ENCODE measurements around the gene FAM53B.

The FAM53B gene

DNA sequence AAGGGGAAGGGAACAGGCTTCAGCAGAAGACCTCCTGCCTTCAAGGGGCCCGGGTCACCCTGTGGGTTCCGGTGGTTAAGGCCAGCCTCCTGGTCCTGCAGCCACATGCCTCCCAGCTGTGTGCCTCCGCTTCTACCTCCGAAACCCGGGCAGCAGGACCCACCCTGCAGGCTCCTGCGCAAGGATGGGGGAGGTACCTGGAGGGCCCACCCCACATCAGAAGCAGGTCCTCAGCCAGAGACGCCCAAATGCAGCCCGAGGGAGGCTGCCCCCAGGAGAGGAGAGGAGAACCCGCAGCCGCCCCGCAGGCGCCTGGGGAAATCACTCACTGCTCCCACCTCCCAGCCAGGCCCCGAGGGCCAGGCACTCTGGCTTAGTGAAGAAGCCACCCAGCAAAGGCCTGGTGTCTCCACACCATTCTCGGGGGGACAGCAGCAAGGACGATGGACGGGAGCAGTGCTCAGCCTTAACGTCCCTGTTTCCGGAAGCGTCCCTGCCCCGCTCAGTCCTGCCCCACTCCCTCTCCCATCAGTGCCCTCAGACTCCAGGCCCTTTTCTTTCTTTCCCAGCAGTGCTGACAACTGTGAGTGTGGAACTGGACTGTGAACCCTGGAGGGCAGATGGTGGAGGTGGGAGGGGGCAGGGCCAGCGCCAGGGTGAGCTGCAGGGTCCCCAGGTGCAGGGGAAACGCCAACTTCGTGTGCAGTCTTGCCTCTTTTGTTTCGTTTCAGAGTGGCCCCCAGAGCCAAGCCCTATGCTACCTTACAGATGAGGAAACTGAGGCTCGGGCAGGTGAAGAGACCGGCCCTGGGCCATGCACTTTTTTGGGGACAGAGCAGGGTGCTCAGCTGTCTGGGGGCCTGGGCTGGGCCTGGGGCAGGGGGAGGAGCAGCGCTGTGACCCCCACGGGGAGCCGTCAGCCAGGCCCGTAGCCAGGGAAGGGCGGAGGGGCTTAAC lies 138.0 kb downstream of the FAM53B start:
- DNase-seq: no peak

DNA sequence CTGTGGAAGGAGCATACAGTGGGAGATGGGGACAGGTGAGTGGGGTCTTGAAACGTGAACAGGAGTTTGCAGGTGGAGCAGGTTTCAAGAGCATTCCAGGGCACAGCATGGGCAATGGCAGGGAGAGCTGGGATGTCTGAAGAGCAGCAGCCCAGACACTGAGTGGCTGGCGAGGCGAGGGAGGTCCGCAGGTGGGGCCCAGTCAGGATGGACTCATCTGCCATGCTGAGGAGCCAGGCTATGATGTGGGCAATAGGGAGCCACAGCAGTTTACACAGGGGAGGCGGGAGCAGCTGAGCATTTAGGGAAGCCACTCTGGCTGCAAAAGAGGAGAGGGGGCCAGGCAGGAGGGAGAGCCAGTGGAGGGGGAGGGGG lies 138.7 kb downstream of the FAM53B start:
- DNase-seq: no peak

DNA sequence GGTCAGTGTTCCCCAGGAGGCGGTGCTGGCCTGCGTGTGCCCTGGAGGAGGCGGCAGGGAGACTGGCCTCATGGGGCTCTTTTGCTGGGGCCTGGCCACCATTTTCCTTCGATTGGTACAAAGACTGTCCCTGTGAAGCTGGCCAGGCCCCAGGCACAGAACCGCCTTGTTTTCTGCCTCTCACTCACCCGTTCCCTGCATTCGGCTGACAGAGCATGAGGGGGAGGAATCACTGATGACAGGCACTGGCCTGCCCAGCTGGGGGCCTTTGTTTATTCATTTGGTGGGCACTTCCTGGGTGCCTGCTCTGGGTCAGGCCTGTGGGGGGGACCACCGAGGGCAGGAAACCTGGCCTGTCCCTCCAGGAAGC lies 139.2 kb downstream of the FAM53B start:
- DNase-seq: no peak

DNA sequence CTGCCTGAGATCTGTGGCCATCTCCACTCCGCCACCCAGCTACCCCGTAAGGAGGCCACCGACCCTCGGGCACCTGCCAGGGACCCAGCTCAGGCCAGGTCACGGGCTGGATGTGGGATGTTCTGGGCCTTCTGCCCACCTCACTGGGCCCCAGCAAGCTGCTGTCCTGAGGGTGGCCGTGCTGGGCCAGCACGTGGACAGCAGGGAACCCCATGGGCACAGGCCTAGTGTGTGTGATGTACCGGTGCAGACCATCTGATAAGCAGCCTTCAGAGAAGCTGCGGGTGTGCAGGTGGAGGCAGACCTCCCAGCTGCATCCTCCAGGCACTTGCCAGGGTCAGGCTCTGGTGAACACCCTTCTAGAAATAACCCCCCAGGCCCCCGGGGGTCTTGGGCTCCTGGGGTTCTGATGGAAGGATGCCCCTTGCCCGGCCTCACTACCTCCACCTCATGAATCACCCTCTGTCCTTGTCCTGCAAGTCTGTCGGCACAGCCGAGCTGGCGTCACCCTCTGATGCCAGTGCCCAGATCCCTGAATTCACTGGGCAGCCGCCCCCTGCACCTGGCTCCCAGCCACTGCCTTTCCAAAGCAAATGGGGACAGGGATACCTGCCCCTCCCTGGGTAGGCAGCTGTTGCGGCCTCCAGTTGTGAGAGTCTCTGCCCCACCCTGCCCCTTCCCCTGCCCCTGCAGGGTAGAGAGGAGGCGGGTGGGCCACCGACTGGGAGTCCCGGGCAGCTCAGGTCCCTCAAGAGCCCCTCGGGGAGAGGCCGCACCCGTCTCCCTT lies 139.8 kb downstream of the FAM53B start:
- no peak for DNase-seq

DNA sequence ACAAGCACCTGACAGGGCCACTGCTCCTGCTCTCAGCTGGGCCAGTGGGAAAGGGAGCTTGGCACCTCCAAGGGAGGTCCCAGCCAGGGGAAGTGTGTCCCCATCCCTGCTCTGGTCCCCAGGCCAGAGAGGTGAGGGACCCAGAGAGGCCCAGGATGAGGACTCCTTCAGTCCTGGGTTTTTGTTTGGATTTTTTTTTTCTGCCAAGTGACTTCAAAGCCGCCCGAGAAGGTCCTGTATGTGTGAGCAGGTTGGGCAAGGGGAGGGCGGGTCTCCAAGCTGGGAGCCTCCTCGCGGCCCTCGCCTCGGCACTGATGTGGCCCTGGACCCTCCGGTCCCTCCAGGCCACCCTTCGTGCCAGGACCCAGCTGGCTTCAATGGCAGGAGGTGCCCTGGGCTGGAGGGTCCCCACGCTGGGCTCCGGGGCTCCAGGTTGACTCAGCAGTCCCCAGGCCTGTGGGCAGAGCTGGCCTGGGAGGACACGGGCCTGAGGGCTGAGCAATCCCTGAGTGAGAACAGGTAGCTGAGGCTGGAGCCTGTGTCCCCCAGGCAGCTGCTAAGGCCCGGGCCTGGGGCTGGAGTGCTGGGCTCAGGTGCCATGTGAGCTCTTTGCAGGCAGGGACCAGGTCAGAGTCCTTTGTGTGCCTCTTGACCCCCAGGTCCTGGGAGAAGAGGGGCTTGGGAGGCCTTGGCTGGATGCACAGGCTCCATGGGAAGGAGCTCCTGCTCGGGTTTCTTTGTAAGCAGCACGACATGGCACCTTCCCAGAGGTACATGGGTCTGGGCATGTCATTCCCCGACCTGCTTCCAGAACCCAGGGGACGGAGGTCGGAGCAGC lies 140.6 kb downstream of the FAM53B start:
- no peak for DNase-seq

DNA sequence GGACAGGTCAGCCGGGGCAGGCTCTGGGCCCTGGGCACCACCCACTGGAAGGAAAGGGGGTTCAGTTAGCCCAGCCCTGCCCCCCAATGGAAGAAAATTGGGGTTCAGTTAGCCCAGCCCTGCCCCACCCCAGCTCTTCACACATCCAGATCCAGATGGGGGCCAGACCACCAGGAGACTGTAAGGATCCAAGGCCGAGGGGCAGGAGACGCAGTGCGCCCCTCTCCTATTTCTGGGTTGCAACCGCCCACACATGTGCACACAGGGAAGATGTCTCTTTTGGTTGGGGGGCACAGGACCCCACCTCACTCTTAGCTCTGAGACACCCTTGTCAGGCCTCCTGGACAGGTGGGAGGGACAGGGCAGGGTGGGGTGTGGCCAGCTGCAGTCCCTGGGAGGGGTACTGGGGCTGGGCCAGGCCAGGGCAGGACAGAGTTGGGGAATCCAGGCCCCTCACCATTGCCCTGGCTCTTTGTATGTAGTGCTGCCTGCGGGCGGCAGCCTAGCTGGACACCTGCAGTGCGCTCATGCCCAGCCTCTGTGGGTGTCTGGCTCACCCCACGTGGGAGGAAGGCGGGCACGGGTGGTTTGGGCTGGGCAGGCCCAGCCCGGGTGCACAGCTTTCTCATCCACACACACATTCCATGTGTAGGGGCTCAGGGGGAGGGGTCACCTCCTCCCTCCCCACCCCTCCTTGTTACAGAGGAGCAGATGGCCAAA lies 141.4 kb downstream of the FAM53B start:
- DNase-seq: no peak

DNA sequence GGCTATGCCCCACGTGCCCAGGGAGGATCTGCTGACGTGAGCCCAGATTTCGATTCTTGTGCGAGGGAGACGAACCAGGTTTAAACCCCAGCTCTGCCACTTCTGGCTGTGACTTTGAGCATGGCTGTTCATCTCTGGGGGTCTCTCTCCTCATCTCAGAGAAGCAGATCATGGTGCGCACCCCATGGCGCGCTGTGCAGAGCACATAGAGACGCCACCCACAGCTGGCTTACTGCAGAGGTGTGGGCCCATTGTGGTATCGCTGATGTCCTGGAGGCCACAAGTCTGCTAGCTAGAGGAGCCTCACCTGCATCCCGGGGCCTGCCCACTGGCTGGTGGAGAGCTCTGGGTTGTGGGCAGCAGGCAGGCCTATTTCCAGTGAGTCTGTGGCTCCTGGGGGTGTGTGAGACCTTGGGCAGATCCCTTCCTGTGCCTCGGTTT lies 142.0 kb downstream of the FAM53B start:
- DNase-seq: no peak

DNA sequence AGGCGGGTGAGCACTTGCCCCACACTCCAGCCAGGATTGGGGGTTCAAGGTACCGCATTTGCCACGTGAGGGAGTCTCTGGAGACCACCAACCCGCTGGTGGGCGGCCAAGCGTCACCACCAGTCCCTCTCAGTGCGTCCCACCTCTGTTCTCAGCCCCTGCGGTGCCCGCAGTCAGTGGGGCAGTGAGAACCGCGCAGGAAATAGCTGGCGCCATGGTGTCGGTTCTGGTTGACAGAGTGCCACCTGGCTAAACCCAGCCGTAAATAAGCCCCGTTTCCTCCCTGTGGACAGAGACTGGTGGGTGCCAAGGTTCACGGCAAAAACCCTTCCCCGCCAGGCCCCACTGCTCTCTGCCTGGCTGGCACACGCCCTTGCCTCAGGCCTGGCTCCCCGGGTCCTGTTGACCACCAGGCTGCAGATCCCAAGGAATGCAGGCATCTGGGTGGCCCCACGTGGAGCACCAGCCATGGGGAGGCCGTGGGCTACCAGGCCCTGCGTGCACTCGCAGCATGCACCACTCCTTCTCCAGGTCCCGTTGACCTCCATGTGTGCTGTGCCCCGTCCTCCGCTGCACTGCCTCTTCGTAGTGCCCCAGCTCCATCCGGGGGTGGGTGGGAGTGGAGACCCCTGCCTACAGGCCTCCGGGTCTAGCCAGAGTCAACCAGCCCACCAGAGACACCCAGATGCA lies 142.6 kb downstream of the FAM53B start:
- DNase-seq: no peak

DNA sequence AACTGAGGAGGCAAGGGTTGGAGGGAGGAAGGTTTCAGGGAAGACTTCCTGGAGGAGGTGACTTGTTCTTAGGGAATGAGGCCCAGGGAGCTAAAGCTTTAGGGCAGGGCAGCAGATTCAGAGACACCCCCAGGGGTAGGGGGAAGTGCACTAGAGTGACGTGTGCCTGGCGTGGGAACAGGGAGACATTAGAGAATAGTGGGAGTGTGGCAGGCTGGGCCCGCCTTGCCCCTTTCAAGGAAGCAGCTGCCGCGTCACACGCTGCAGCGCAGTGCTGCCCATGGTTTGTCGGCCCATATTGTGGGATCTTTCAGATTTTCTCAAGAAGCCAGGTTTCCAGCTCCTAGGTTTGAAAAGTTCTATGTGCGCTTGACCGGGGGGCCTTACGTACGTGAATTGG lies 143.2 kb downstream of the FAM53B start:
- DNase-seq: no peak

DNA sequence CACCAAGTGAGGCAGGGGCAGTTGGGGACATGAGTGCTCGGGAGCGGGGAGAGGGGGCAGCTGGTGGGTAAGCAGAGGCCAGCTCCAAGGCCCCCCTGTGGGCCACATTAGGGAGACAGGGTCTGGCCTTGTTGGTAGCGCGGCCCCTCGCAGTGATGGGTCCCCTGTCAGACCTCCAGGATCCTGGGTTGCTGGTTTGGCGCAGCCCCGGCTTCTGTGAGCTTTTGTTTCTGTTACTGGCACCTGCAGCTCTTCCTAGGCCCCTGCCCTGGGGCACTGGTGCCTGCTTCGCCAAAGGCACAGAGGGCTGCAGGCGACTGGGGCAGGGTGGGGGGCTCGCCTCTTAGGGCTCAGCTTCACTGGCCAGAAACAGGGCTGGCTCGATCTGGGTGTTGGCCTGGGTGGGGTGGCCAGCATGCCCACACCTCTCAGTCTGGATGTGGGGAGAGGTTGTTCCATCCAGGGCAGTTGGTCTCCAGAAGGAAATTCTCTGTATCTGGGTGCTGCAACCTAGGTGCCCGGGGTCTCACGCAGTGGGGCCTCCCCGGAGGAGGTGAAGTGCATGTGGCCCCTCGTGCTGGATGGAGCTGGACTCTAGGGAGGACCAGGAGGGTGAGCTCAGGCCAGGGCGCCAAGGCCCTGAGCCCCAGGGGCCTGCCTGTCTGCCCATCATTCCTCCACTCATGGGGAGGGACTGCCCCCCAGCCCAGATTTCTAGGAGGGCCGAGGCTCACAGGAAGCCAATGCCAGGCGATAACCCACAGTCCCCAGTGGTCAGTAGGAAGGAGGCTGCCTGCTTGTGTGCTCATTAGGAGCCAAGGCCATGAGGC lies 143.9 kb downstream of the FAM53B start:
- no peak for DNase-seq

DNA sequence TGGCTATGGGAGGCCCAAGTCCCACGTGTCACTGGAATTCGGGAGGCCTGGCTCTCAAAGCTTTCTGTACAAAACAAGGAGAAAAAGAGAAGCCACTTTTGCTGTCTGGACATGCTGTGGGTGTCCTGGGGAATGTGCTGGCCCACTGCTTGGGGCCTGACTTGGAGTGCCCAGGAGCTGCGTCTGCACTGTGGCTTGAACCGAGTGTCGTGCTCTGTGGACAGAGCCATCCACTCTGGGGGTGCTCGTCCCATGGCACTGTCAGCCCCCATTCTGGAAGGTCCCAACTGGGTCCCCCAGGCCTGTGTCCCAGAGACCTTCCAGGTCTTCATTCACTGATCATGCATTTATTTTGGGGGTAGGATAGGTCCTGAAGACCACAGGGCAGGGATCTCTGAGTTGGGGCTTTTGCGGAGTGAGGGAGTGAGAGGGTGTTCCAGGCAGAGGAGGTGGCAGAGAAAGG lies 144.6 kb downstream of the FAM53B start:
- DNase-seq: no peak

DNA sequence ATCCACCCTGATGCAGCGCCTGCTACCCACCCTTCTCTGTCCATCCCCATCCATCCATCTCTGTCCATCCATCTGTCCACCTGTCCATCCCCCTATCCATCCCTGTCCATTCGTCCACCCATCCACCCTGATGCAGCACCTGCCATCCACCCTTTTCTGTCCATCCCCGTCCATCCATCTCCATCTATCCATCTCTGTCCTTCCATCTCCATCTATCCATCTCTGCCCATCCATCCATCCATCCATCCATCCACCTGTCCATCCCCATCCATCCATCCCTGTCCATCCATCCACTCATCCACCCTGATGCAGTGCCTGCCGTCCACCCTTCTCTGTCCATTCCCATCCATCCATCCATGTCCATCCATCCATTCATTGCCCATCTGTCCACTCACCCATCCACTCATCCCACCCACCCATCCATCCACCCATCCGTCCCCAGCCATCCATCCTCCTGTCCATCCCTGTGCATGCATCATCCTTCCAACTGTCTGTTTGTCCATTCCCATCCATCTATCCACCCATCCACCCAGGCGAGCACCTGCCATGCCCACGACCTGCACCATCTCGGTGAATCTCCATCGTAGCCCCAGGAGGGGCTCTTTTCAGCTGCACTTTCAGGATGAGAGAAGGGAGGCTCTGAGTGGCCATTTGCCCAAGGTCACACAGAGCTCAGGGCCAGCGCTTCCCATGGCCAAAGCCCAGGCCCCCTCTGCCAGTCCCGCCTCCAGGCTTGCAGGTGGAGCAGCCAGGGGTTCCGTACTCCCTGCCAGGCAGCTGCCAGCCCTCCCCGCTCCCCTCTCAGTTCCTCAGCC lies 145.2 kb downstream of the FAM53B start:
- DNase-seq: no peak

DNA sequence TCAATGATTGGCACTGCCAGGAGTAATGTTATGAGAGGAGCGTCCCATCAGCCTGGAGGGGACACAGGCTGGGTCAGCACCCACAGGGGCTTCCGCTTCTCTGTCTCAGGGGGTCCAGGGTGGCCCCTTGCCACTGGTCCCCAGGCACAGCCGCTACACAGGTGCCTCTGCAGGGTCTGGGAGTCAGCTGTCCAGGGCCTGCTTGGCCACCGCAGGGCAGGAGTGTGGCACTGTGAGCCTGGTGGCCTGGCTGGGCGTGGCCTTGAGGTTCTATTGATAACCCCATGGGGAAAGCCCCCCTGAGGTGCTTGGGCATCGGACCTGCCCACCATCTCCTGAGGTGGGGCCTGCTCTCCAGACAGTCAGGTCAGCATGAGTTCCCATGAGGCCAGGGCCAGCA lies 146.0 kb downstream of the FAM53B start:
- DNase-seq: no peak

DNA sequence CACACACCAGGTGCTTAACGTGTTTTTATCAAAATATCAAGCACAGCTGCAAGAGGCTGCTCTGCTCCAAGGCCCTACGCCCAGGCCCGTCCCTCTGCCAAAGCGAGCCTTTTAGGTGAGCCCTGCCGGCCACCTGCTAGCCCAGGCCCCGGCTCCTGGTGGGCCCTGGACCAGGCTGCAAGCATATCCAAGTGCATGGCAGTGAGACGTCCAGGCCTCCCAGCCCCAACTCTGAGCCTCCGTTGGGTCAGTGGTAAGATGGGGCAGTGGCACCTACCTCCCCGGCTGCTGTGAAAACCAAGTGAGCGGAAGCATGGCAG lies 146.4 kb downstream of the FAM53B start:
- DNase-seq: no peak

DNA sequence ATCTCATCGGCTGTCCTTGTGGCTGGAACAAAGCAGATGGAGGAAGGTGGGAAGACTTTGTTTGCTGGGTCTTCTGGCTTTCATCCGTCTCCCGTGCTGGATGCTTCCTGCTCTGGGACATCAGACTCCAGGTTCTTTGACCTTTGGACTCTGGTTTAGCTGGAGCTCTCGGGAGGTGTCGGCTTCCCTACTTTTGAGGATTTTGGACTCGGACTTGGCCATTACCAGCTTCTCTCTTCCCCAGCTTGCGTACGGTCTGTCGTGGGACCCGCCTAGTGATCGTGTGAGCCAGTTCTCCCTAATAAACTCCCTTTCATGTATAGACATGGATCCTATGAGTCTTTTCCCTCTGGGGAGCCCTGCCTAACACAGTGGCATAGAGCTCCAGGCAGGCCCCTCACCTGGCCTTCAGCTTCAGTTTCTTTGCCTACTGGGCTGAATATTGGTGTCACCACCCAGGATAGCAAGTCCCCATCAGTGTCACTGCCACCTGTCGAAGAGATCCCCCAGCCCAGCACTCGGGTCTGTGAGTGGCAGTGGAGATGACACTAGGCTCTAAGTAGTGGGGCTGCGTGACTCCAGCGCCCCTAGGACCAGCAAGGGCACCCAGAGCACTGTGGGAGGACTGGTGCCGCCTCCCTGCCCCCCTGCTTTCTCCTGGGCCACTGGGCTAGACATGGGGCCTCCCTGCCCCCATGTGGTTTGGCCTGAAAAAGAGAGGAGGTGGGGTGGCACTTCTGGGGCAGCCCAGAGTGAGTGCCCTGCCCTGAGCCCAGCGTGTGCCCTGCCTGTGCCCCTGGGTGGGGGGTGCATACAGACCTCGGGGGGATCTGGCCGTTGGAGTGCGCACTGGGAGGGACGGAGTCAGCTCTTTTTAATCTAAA lies 147.0 kb downstream of the FAM53B start:
- DNase-seq: no peak

DNA sequence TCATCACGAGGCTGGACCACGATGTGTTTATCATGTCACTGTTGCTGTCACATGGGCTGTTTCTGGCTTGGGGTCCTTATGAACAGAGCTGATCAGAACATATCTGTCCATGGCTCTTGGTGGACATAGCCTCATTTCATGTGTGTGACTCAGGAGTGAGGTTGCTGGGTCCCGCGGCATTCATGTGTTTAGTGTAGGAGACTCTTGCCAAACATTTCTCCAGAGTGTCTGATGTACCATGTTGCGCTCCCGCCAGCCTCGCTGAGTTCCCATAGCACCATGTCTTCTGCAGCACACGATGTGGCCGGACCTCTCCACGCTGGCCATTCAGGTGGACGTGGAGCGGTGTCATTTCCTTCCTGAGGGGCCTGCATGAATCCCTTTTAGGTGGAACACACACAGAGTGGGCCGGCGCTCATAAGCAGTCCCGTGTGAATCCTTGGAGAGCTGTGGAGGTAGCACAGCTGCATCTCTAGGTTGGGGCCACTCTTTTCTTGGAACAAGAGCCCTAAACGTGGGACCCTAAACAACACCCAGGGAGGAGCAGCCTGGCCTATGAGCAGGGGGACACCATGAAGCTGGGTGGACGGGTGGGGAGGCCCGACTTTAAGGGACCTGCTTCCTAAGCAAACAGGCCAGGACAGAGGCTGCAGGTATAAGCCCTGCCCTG lies 147.9 kb downstream of the FAM53B start:
- DNase-seq: no peak

DNA sequence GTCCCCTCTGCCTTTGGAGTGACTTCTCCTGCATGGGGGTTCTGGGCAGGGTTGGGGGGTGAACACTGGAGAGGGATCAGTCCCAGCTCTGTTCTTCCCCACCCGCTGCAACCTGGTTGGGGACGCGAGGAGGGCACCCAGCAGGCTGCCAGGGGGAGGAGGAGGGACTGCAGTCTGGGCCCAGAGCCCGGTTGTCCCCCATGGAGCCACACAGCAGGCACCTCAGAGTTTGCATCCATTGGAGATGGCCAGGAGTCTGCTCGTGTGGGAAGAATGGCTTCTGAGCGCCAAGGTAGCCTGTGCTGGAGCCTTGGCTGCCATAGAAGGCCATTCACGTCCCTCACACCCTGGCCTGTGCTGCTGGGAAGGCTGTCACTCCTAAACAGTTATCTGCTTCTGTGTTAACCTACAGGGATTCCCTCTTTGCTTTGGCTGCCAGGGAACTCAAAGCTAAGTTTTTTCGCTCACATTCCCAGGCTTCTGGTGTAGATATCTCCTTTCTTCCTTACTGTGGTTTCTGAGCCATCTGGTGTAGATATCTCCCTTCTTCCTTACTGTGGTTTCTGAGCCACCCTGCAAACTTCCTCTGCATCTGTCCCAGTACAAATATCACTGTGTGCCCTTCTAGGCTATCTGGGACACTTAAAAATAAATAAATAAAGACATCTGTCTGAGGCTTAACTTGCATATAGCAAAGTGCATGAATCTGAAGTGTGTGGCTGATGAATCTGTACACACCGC lies 148.9 kb downstream of the FAM53B start:
- no peak for DNase-seq

DNA sequence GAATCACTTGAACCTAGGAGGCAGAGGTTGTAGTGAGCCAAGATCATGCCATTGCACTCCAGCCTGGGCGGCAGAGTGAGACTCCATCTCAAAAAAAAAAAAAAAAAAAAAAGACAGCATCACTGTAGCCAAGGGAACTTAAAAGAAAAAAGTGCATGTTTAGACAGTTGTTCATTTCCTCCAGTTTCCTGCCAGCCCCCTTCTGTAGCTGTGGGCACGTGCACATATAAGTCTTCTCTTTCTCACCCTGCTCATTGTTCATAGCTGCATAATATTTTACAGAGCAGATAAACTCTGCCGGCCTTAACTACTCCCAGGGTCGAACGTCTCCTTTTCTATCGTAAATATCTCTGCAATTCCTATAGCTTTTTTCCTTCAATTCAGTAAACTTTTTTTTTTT lies 149.9 kb downstream of the FAM53B start:
- no peak for DNase-seq

Data from NCI-H526 treated with DMSO at 0.1 percent for 48 hours (cell line).